Thoracic aorta (tissue), 2 donors: ENCODE results near the gene FGD2. TPM values are rescaled to one million over a fixed set of nuclear protein-coding genes. Genes with fewer than 3 reads are reported as not detected.

Source experiments
- ATAC-seq: fragments of 150-250 bp; one replicate; pipeline ENCODE4 v1.8.0; 2017; ENCODE audit warnings: low read depth; ENCODE audit not compliant: insufficient number of reproducible peaks, low FRiP score
- DNase-seq: peaks from one replicate; pipeline ENCODE4 v3.0.0-alpha.2; 2020; ENCODE audit warnings: low spot score
- H3K27ac ChIP-seq, 2 donors: fragments of 200-600 bp; sonication (generic); 1 replicate in 1 of 2; 2 replicates in 1 of 2; pipeline ENCODE4 v1.5.1; 2016; ENCODE audit warnings: mild to moderate bottlenecking in 2 of 2, moderate library complexity in 2 of 2
- H3K27me3 ChIP-seq: fragments of 200-600 bp; sonication (generic); replicated peaks from 2 replicates; pipeline ENCODE4 v1.6.0; 2016; ENCODE audit warnings: mild to moderate bottlenecking; ENCODE audit not compliant: insufficient read depth
- H3K36me3 ChIP-seq: fragments of 200-600 bp; sonication (generic); one replicate; pipeline ENCODE4 v1.5.1; 2016
- H3K4me1 ChIP-seq, 2 donors: fragments of 200-600 bp; sonication (generic); 1 replicate in 1 of 2; 2 replicates in 1 of 2; pipeline versions ENCODE4 v1.5.1 to v1.6.0; 2016; ENCODE audit warnings: low read depth in 2 of 2, mild to moderate bottlenecking in 1 of 2; ENCODE audit not compliant: control insufficient read depth in 1 of 2
- H3K4me3 ChIP-seq: fragments of 200-600 bp; sonication (generic); 2 replicates; pipeline ENCODE4 v1.5.1; 2016; ENCODE audit warnings: mild to moderate bottlenecking
- H3K9me3 ChIP-seq: fragments of 200-600 bp; sonication (generic); 2 replicates; pipeline ENCODE4 v1.5.1; 2016
- total RNA-seq, 2 donors: library from RNA; depleted of rRNA; stranded (reverse); fragments of >200 nt; gene quantifications; one replicate each; pipeline versions ENCODE4 v1.1.0 to v1.2.3, GENCODE V29; 2016
- TF ChIP-seq, protein P1 (sequence below): fragments of 200-600 bp; sonication (generic); IDR thresholded peaks from one replicate; pipeline ENCODE4 v1.5.1; 2019; ENCODE audit warnings: antibody characterized with exemption

The FGD2 gene
- total RNA-seq, 2 donors from 2014 or later, result 27.5 to 52.5 TPM

GRCh38 chr6:36998723-36999038, 6.8 kb upstream of the FGD2 start:
- Histone ChIP-seq H3K9me3 (no peaks in the 10 kb centered on the region), H3K4me3 (no peak overlapping the region), H3K36me3 (no peaks in the 10 kb centered on the region), H3K4me1 (peaks cover 3 to 18% of the 10 kb centered on the region in 2 donors), H3K27ac (peak overlapping the region; percentile 33 to 84), H3K27me3 (no peaks in the 10 kb centered on the region)
- TF ChIP-seq, protein P1, sequence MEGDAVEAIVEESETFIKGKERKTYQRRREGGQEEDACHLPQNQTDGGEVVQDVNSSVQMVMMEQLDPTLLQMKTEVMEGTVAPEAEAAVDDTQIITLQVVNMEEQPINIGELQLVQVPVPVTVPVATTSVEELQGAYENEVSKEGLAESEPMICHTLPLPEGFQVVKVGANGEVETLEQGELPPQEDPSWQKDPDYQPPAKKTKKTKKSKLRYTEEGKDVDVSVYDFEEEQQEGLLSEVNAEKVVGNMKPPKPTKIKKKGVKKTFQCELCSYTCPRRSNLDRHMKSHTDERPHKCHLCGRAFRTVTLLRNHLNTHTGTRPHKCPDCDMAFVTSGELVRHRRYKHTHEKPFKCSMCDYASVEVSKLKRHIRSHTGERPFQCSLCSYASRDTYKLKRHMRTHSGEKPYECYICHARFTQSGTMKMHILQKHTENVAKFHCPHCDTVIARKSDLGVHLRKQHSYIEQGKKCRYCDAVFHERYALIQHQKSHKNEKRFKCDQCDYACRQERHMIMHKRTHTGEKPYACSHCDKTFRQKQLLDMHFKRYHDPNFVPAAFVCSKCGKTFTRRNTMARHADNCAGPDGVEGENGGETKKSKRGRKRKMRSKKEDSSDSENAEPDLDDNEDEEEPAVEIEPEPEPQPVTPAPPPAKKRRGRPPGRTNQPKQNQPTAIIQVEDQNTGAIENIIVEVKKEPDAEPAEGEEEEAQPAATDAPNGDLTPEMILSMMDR, result no peak
- ATAC-seq, result no peak
- no peak for DNase-seq

GRCh38 chr6:36999061-36999750, 6.2 kb upstream of the FGD2 start:
- Histone ChIP-seq H3K9me3 (no peaks in the 10 kb centered on the region), H3K36me3 (no peaks in the 10 kb centered on the region), H3K4me3 (no peak overlapping the region), H3K27me3 (no peaks in the 10 kb centered on the region), H3K27ac (no peak overlapping the region), H3K4me1 (peaks cover 3 to 18% of the 10 kb centered on the region in 2 donors)
- TF ChIP-seq, protein P1, result no peak
- DNase-seq (no peak), ATAC-seq (no peak)

DNA sequence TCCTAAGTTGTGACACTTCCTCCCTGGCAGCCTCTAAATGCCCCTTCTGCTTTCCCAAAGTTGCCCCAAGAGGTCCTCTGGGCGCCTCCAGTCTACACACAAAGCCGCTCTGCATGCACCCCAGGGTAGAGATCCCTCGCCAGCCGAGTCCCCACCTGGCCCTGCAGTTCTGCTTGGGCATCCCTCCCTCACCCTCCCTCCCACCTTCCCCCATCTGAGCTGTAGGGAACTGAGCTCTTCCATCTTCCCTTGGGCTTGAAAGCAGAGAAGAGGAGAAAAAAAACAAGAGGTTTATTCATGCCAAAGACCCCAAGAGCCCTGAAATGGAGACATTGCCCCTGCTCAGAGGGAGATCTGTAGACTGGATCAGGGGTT, 5.7 kb upstream of the FGD2 start:
- H3K36me3 ChIP-seq, result no peaks in the 10 kb centered on the region
- TF ChIP-seq, protein P1, result no peak
- H3K9me3 ChIP-seq, result no peaks in the 10 kb centered on the region
- ATAC-seq, result no peak
- no peak overlapping the region for H3K4me3 ChIP-seq
- no peaks in the 10 kb centered on the region for H3K27me3 ChIP-seq
- H3K4me1 ChIP-seq, result peaks cover 3 to 18% of the 10 kb centered on the region in 2 donors
- no peak for DNase-seq
- H3K27ac ChIP-seq, result no peak overlapping the region

- H3K4me1 ChIP-seq, result no peaks in the 10 kb centered on the region
- DNase-seq (no peak), ATAC-seq (no peak)
- H3K4me3 ChIP-seq, result no peak overlapping the region
- H3K36me3 ChIP-seq, result no peaks in the 10 kb centered on the region
- TF ChIP-seq, protein P1, result no peak
- no peak overlapping the region for H3K27ac ChIP-seq
- no peaks in the 10 kb centered on the region for H3K9me3 ChIP-seq
- no peaks in the 10 kb centered on the region for H3K27me3 ChIP-seq
Measured at GRCh38 chr6:37004044-37004980, 1.1 kb upstream of the FGD2 start.

GRCh38 chr6:37005827-37006567, 542 bp downstream of the FGD2 start:
- Histone ChIP-seq H3K27ac (no peak overlapping the region), H3K4me3 (peak overlapping the region; percentile 51)
- ATAC-seq, result no peak

More at GRCh38 chr6:37005827-37006567, 542 bp downstream of the FGD2 start:
- H3K4me1 ChIP-seq, result no peaks in the 10 kb centered on the region
- no peaks in the 10 kb centered on the region for H3K36me3 ChIP-seq
- no peak for DNase-seq
- no peaks in the 10 kb centered on the region for H3K9me3 ChIP-seq
- TF ChIP-seq, protein P1, result no peak
- H3K27me3 ChIP-seq, result no peaks in the 10 kb centered on the region
